Fibroblast of the aortic adventitia (primary cell): ENCODE results near the gene TBX4. TPM values are rescaled to one million over a fixed set of nuclear protein-coding genes. Genes with fewer than 3 reads are reported as not detected.

Experiments
- DNase-seq: peaks from one replicate; pipeline ENCODE4 v3.0.0-alpha.2; 2010; ENCODE audit warnings: low read depth
- H3K4me3 ChIP-seq: 2 replicates; pipeline ENCODE4 v1.5.1; 2011; ENCODE audit warnings: low read depth, mild to moderate bottlenecking, control low read depth, low read length, moderate library complexity
- CTCF ChIP-seq: IDR thresholded peaks from 2 replicates; pipeline ENCODE4 v1.5.1; 2011; ENCODE audit warnings: mild to moderate bottlenecking, low read length, control low read depth, inconsistent platforms; ENCODE audit not compliant: insufficient read depth
- total RNA-seq: library from RNA; depleted of rRNA; stranded (reverse); fragments of >200 nt; gene quantifications from 2 replicates; pipeline ENCODE4 v1.2.3, GENCODE V29; 2012; ENCODE audit warnings: low replicate concordance

Gene TBX4
- total RNA-seq, 1 donor: not detected

GRCh38 chr17:61459939-61460718 is 7.9 kb downstream of the TBX4 start:
- no peak for TF ChIP-seq CTCF
- H3K4me3 ChIP-seq: no peak overlapping the region
- DNase-seq: no peak

GRCh38 chr17:61460796-61461585 is 8.8 kb downstream of the TBX4 start:
- H3K4me3 ChIP-seq: no peak overlapping the region
- DNase-seq: no peak
- TF ChIP-seq CTCF: no peak

GRCh38 chr17:61461586-61461966 is 9.4 kb downstream of the TBX4 start:
- no peak for TF ChIP-seq CTCF
- no peak for DNase-seq
- H3K4me3 ChIP-seq: no peak overlapping the region

GRCh38 chr17:61461967-61462718 is 9.9 kb downstream of the TBX4 start:
- TF ChIP-seq CTCF: no peak

GRCh38 chr17:61462719-61463315 is 10.6 kb downstream of the TBX4 start:
- DNase-seq: no peak
- TF ChIP-seq CTCF: no peak
- no peak overlapping the region for H3K4me3 ChIP-seq

More at GRCh38 chr17:61461967-61462718, 9.9 kb downstream of the TBX4 start:
- H3K4me3 ChIP-seq: peak overlapping the region; percentile 13
- peak; percentile 20 for DNase-seq
